GM18526 (cell line): ENCODE results near the gene B3GAT1.

ENCODE experiments used
- POLR2A ChIP-seq: IDR thresholded peaks from 3 replicates; pipeline ENCODE4 v1.6.1; 2011; ENCODE audit not compliant: insufficient read length; ENCODE audit errors: extremely low read depth

Gene B3GAT1

DNA sequence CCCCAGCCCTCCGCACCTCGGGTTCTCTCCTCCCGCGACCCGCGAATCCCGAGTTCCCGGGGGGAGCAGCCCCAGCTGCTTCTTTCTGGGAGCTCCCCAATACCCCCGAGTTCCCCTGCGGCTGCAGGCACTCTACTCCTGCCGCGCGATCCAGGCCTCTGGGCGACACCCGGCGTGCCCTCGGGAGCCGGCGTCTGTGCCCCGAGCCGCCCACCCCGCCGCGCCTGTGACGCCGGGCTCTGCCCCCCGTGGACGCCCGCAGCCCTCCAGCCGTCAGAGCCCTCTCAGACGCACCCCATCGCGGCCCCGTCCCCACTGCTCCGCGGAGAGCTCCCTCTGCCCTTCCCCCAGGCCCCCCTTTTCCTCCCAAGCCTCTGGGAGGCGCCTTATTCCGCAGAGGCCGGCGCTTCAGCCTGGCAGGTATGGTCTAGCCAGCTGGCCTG is 79.8 kb downstream of the B3GAT1 start:
- no peak for TF ChIP-seq POLR2A

DNA sequence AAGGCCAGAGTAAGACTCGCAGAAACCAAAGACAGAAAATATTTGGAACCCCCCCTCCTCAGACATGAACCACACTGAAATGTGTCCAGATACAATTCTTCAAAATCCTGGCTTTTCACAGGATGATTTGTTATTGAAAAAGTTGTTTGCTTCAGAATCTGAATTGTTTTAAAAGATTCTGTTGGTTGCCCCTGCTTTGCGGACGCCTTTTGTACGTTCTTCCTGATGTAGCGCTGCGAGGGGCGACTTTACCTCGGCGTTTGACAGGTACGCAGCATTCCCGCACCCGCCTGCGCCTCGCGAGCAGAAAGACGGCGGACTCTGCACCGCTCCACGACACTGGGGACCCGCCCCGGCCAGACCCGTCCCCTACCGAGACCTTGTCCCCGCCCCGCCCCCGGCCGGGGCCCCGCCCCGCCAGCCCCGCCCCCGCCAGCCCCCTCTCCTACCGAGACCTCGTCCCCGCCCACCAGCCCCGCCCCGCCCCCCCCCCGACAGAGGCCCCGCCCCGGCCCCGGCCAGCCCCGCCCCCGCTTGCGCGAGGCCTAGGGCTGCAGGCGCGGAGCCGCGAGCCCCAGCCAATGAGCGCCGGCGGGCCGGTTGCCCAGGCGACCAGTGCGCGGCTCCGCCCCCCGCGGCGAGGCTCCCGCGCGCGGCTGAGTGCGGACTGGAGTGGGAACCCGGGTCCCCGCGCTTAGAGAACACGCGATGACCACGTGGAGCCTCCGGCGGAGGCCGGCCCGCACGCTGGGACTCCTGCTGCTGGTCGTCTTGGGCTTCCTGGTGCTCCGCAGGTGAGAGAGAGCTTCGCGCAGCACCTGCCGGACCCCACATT is 80.5 kb downstream of the B3GAT1 start, which contains the start of gene GLB1L2:
Gene GLB1L2 (plus strand): TSS at position 635 of the 835 bp plus-strand sequence. CDS start 74 bp downstream, at position 709.
- TF ChIP-seq POLR2A = no peak

DNA sequence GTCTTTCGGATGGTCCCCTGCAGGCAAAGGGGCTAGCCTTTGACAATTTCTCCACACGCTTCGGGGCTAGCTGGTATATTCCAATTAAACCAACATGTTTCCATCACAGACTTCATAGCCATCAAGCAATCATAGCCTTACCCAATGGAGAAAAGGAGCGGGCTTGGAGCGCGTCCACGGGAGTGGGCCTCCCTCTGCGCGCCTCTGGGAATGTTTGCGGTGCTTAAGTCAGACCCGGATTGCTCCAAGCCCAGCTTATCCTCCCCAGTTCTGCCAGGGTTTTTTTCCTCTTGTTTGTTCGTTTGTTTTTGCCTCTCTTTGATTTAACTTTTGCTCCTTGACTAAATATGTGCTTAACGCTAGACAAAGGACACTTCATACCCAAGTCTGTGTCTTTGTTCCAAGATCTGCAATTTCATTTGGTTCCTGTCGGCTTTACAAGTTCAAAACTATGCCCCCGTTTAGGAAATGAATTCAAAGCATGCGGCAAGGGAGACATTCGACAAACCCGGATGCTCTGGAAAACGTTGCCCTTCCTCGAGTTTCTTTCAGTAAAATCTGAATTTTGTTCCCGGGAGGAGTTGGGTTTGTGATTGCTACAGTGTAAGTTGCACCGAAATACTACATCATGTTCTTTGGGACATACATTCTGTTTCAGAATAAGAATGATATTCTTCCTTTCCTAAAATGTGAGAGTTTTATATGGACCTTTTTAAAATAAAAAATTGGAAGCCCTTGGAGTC is 81.3 kb downstream of the B3GAT1 start:
- TF ChIP-seq POLR2A = no peak
